ENCODE measurements around the gene CKM. TPM values are rescaled to one million over a fixed set of nuclear protein-coding genes. Genes with fewer than 3 reads are reported as not detected.

Gene CKM
- total RNA-seq, 2 donors from 2014 or later = 24.7 to 42.8 TPM

GRCh38 chr19:45352914-45353796 lies 30.5 kb upstream of the CKM start:
- intact Hi-C loops (cut with DNase I) = no loop called here
- H3K36me3 ChIP-seq = no peaks in the 10 kb centered on the region
- H3K27ac ChIP-seq = no peak overlapping the region
- H3K27me3 ChIP-seq (replicated peaks; ENCODE audit: insufficient read depth) = no peaks in the 10 kb centered on the region
- TF ChIP-seq POLR2A (IDR thresholded peaks at IDR 0.05) (no peak), POLR2AphosphoS5 (IDR thresholded peaks at IDR 0.05) (no peak), CTCF (IDR thresholded peaks at IDR 0.05) (no peak)
- no peaks in the 10 kb centered on the region for H3K4me1 ChIP-seq (replicated peaks)
- 91% methylated on average over 20 of the region's 20 CpGs for WGBS
- no peak for DNase-seq (ENCODE audit: low spot score)
- H3K9me3 ChIP-seq = no peaks in the 10 kb centered on the region
- H3K4me3 ChIP-seq = no peak overlapping the region

- Histone ChIP-seq H3K9me3 (no peaks in the 10 kb centered on the region), H3K27ac (no peak overlapping the region), H3K4me3 (no peak overlapping the region), H3K36me3 (no peaks in the 10 kb centered on the region), H3K4me1 (replicated peaks) (no peaks in the 10 kb centered on the region), H3K27me3 (replicated peaks; ENCODE audit: insufficient read depth) (no peaks in the 10 kb centered on the region)
- 82% methylated on average over 20 of the region's 20 CpGs for WGBS
- no peak for DNase-seq (ENCODE audit: low spot score)
- TF ChIP-seq POLR2AphosphoS5 (IDR thresholded peaks at IDR 0.05) = no peak
- TF ChIP-seq POLR2A (IDR thresholded peaks at IDR 0.05) = no peak
- no peak for TF ChIP-seq CTCF (IDR thresholded peaks at IDR 0.05)
- intact Hi-C loops (cut with DNase I) = no loop called here
Observed at GRCh38 chr19:45352471-45352870, 29.8 kb upstream of the CKM start.

GRCh38 chr19:45352062-45352461 lies 29.4 kb upstream of the CKM start:
- TF ChIP-seq CTCF (IDR thresholded peaks at IDR 0.05) = no peak
- no peak for TF ChIP-seq POLR2AphosphoS5 (IDR thresholded peaks at IDR 0.05)
- TF ChIP-seq POLR2A (IDR thresholded peaks at IDR 0.05) = no peak
- DNase-seq (ENCODE audit: low spot score) = no peak
- intact Hi-C loops (cut with DNase I) = no loop called here
- Histone ChIP-seq H3K4me3 (no peak overlapping the region), H3K9me3 (no peaks in the 10 kb centered on the region), H3K27me3 (replicated peaks; ENCODE audit: insufficient read depth) (no peaks in the 10 kb centered on the region), H3K36me3 (no peaks in the 10 kb centered on the region), H3K4me1 (replicated peaks) (no peaks in the 10 kb centered on the region), H3K27ac (no peak overlapping the region)
- 88% methylated on average over 15 of the region's 15 CpGs for WGBS

- no peaks in the 10 kb centered on the region for H3K36me3 ChIP-seq
- WGBS = 74% methylated on average over 13 of the region's 13 CpGs
Observed at GRCh38 chr19:45351401-45351952, 28.8 kb upstream of the CKM start.

More at GRCh38 chr19:45351401-45351952, 28.8 kb upstream of the CKM start:
- H3K4me1 ChIP-seq (replicated peaks) = no peaks in the 10 kb centered on the region
- H3K4me3 ChIP-seq = no peak overlapping the region
- TF ChIP-seq CTCF (IDR thresholded peaks at IDR 0.05) (no peak), POLR2A (IDR thresholded peaks at IDR 0.05) (no peak), POLR2AphosphoS5 (IDR thresholded peaks at IDR 0.05) (no peak)
- intact Hi-C loops (cut with DNase I) = no loop called here
- no peaks in the 10 kb centered on the region for H3K9me3 ChIP-seq
- no peak overlapping the region for H3K27ac ChIP-seq
- DNase-seq (ENCODE audit: low spot score) = no peak
- no peaks in the 10 kb centered on the region for H3K27me3 ChIP-seq (replicated peaks; ENCODE audit: insufficient read depth)
